SU-DHL-6 (cell line): Measurements from ENCODE around the gene IFT52.

Experiments
- EZH2phosphoT487 ChIP-seq: fragments of 200-600 bp; sonication (generic), shearing (Covaris generic); conservative IDR thresholded peaks from 2 replicates; pipeline ENCODE4 v1.6.1; 2018; ENCODE audit warnings: mild to moderate bottlenecking, antibody characterized with exemption, low read length, moderate library complexity, mixed read lengths
- TF ChIP-seq, protein P1 (sequence below): fragments of 200-600 bp; sonication (generic); IDR thresholded peaks from one replicate; pipeline ENCODE4 v1.5.1; 2017; ENCODE audit warnings: antibody characterized with exemption, mild to moderate bottlenecking, low read length, moderate library complexity; ENCODE audit not compliant: insufficient read depth, poor library complexity, severe bottlenecking

DNA sequence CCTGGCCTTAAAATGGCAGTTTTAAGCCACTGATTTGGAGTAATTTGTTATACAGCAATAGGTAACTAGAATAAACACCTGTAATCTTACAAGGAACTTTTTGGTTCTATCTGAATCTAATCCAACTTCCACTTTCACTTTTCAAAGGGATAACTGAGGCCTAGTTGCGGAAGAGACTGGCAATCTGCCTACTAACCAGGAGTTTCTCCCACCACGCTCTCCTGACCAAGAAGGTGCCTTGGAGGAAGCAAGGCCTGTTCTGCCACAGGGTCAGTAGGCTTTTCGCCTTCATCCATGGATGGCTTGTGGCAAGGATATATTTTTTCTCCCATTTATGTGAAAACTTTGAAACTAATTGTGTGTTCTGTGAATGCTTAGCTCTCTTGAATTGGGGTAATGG lies 63.2 kb downstream of the IFT52 start:
- TF ChIP-seq, protein P1, sequence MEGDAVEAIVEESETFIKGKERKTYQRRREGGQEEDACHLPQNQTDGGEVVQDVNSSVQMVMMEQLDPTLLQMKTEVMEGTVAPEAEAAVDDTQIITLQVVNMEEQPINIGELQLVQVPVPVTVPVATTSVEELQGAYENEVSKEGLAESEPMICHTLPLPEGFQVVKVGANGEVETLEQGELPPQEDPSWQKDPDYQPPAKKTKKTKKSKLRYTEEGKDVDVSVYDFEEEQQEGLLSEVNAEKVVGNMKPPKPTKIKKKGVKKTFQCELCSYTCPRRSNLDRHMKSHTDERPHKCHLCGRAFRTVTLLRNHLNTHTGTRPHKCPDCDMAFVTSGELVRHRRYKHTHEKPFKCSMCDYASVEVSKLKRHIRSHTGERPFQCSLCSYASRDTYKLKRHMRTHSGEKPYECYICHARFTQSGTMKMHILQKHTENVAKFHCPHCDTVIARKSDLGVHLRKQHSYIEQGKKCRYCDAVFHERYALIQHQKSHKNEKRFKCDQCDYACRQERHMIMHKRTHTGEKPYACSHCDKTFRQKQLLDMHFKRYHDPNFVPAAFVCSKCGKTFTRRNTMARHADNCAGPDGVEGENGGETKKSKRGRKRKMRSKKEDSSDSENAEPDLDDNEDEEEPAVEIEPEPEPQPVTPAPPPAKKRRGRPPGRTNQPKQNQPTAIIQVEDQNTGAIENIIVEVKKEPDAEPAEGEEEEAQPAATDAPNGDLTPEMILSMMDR, result no peak
- TF ChIP-seq EZH2phosphoT487, result no peak
